Right atrium auricular region (tissue), 2 donors: ENCODE data around the gene PDGFC. TPM values are rescaled to one million over a fixed set of nuclear protein-coding genes. Genes with fewer than 3 reads are reported as not detected.

ENCODE experiments used
- DNase-seq: peaks from one replicate; pipeline ENCODE4 v3.0.0-alpha.2; 2019; ENCODE audit warnings: low spot score
- H3K27ac ChIP-seq, 2 donors: fragments of 200-600 bp; sonication (generic); 1 replicate in 1 of 2; 2 replicates in 1 of 2; pipeline ENCODE4 v1.5.1; 2016 to 2019
- H3K27me3 ChIP-seq, 2 donors: fragments of 200-600 bp; sonication (generic); one replicate each; pipeline versions ENCODE4 v1.5.1 to v1.6.0; 2017 to 2019
- H3K36me3 ChIP-seq: fragments of 200-600 bp; sonication (generic); one replicate; pipeline ENCODE4 v1.5.1; 2016
- H3K4me1 ChIP-seq, 2 donors: fragments of 200-600 bp; sonication (generic); one replicate each; pipeline versions ENCODE4 v1.5.1 to v1.6.0; 2017 to 2019
- H3K4me3 ChIP-seq, 2 donors: fragments of 200-600 bp; sonication (generic); 1 replicate in 1 of 2; 2 replicates in 1 of 2; pipeline ENCODE4 v1.5.1; 2017 to 2019; ENCODE audit warnings: mild to moderate bottlenecking in 1 of 2, moderate library complexity in 1 of 2
- H3K9me3 ChIP-seq, 2 donors: fragments of 200-600 bp; sonication (generic); one replicate each; pipeline ENCODE4 v1.5.1; 2019
- CTCF ChIP-seq, 2 donors: fragments of 200-600 bp; sonication (generic); IDR thresholded peaks; one replicate each; pipeline ENCODE4 v1.5.1; 2019; ENCODE audit warnings: antibody characterized with exemption in 2 of 2
- total RNA-seq, 2 donors: library from RNA; depleted of rRNA; stranded (reverse); fragments of >200 nt; gene quantifications; one replicate each; pipeline ENCODE4 v1.1.0, GENCODE V29; 2016

PDGFC gene
- total RNA-seq, 2 donors from 2014 or later = 17.0 to 17.1 TPM

DNA sequence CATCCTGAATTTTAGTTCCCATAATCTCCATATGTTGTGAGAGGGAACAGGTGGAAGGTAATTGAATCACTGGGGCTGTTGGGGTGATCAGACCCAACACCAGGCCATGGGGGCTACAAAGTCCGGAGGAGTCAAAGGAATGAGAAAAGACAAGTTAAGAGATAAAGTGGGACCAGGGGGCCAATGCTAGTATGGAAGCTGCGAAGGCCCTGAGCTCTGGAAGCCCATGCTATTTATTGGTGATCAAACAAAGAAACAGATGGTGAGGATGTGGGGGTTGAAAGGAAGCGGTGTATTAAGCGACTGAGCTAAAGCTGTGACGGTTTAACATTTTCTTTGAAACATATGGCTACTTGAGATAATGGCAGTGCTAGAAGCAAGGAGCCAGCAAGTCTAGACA lies 132.8 kb downstream of the PDGFC start:
- Histone ChIP-seq H3K4me3 (no peak overlapping the region), H3K4me1 (no peaks in the 10 kb centered on the region), H3K9me3 (peaks cover 9 to 25% of the 10 kb centered on the region in 2 donors), H3K27ac (no peak overlapping the region), H3K36me3 (no peaks in the 10 kb centered on the region), H3K27me3 (no peaks in the 10 kb centered on the region)
- no peak for DNase-seq
- TF ChIP-seq CTCF (IDR thresholded peaks at IDR 0.05) = no peak

- Histone ChIP-seq H3K9me3 (peaks cover 9 to 25% of the 10 kb centered on the region in 2 donors), H3K4me3 (no peak overlapping the region), H3K27ac (peak overlapping the region in 1 of 2 donors; percentile 28), H3K27me3 (no peaks in the 10 kb centered on the region), H3K4me1 (no peaks in the 10 kb centered on the region), H3K36me3 (no peaks in the 10 kb centered on the region)
- no peak for DNase-seq
- no peak for TF ChIP-seq CTCF (IDR thresholded peaks at IDR 0.05)
Observed at GRCh38 chr4:156837625-156838345, 133.8 kb downstream of the PDGFC start.

GRCh38 chr4:156832886-156833285 lies 138.7 kb downstream of the PDGFC start:
- H3K36me3 ChIP-seq = no peaks in the 10 kb centered on the region
- no peak for TF ChIP-seq CTCF (IDR thresholded peaks at IDR 0.05)
- no peak overlapping the region for H3K4me3 ChIP-seq
- H3K27me3 ChIP-seq = no peaks in the 10 kb centered on the region
- H3K4me1 ChIP-seq = no peaks in the 10 kb centered on the region
- no peak overlapping the region for H3K27ac ChIP-seq
- no peak for DNase-seq
- peaks cover 0 to 1% of the 10 kb centered on the region in 2 donors for H3K9me3 ChIP-seq

DNA sequence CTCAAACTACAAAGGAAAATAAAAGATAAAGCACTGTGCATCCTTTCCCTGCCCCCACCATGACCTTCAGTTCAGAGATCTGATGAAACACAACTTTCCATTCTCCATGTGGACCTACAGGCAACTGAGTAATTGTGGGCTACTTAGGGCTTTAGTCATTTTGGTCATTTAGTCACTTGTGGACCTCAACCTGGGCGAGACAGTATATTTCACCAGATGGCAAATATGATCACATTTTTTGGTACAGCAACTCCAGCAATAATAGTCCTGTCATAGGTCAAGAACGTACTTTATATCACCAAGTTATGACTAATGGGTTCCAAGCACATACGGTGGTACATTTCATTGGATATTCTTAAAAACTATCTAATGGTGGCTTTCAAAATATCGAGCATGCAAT lies 141.2 kb downstream of the PDGFC start:
- Histone ChIP-seq H3K4me1 (no peaks in the 10 kb centered on the region), H3K27me3 (no peaks in the 10 kb centered on the region), H3K9me3 (no peaks in the 10 kb centered on the region), H3K36me3 (no peaks in the 10 kb centered on the region), H3K4me3 (no peak overlapping the region), H3K27ac (no peak overlapping the region)
- TF ChIP-seq CTCF (IDR thresholded peaks at IDR 0.05) = no peak
- DNase-seq = no peak

DNA sequence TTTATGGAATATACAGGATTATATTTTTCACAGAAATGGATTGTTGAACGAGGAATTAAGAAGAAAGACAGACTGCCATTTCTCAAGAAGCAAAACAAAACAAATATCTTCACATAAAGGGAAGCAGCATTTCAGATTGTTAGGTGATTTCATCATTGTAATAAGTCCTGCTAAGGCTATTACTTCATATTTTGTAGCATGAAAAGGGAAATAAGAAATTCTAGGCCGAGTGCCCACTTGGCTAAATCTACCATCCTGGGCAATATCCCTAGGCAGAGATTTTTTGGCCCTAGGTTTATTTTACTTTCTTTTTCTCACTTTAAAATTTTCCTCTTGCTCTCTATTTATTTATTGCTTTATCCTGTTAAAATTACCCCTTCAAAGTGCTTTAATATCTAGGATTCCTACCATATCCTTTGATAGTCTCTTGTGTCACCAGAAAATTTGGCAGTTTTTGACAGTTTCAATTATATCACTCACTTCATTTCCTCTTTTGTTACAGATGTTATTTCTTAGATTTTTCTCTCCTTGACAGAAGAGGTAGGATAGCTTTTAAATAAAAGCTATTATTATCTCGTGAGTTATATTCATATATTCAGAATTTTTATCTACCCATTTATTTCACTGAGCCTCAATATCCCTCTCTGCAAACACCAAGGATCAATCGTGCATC lies 142.3 kb downstream of the PDGFC start:
- no peaks in the 10 kb centered on the region for H3K4me1 ChIP-seq
- no peaks in the 10 kb centered on the region for H3K36me3 ChIP-seq
- no peak for DNase-seq
- H3K4me3 ChIP-seq = peak overlapping the region in 1 of 2 donors; percentile 16
- H3K27ac ChIP-seq = peak overlapping the region in 1 of 2 donors; percentile 54
- H3K27me3 ChIP-seq = no peaks in the 10 kb centered on the region
- no peaks in the 10 kb centered on the region for H3K9me3 ChIP-seq
- TF ChIP-seq CTCF (IDR thresholded peaks at IDR 0.05) = no peak
